Stimulated activated naive CD4-positive, alpha-beta T cell treated with Interleukin-2 at 50 U/mL for 16 hours (primary cell): ENCODE results near the gene GADD45A.

ENCODE experiments used
- DNase-seq: peaks from one replicate; lab custom pipeline; 2025; lab: John Stamatoyannopoulos, UW

Gene GADD45A

DNA sequence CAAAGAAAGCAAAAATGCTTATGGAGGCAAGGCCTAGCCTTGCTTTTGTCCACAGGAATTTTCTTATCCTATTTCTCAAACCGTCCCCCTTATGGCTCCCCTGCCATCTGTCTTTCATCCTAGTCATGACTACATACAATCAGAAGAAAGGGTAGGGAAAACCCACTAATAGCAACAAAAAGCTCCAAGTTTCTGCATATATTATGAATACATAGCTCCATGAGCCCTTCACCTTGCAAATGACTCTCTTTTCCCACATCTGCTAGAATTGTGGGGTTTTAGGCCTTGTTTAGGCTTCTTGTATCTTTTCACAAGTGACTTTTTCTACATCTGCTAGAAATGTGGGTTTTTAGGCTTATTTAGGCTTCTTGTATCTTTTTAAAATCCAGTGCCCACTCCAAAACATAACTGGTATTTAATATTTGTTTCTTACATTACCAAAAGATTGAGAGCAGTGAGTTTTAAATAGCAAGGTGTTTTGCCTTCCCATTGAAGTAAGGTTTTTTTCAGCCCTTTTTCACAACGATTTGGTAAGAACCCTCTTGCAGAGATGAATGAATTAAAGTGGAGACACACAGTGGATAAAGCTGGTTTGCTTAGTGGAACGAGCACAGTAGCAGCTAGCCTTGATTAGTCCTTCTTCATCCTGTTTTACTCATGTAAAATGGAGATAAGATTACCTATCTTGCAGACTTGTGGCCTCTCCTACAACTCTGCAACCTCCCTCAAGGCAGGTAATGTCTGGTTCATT, 4.4 kb downstream of the GADD45A start:
- DNase-seq, result no peak

DNA sequence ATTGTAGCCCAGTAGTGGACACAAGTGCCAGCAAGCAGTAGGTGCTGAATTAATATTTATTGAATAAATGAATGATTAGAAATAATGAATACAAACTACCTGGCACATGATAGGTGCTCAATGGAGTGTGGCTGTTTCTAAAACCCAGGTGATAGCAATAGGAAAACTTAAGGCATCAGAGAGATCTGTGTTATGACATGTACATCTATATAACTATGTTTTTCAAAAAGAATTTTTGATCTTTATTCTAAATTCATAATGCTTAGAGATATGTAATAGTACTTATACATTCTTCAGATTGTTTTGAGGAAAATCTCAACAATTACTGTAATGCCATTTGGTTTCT, 5.0 kb downstream of the GADD45A start:
- no peak for DNase-seq

DNA sequence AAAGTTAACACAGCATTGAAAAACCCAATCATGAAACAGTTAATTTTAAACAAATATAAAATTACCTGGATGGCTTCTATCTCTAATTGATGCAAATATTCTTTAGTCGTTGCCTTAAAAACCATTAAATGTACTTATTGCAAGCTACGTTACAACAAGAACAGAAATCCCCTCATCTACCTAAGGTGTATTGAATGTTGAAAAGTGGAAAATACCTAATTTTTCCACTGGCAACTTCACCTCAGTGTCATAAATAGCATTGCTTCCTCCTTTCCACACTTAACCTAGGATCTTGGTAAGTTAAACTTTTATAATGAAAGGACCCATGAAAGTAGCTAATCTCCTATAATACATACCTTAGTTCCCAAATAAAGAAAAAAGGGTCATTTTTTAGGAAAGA, 5.4 kb downstream of the GADD45A start:
- DNase-seq, result no peak

DNA sequence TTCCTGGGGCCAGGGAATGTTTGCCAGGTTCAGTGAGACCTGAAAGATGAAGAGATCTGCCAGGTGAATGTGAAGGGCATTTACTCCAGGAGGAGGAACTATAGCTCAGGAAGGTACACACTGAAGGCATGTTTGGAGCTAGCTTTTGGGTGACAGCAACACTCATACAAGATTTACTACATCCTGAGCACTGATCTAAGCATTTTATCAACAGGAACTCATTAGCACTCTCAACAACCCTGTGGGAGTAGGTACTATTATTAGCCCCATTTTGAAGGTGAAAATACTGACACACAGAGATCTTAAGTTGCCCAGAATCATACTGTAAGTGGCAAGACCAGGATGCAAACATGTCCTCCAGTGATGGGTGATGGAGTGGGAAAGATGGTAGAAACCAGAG, 6.7 kb downstream of the GADD45A start:
- DNase-seq, result no peak

DNA sequence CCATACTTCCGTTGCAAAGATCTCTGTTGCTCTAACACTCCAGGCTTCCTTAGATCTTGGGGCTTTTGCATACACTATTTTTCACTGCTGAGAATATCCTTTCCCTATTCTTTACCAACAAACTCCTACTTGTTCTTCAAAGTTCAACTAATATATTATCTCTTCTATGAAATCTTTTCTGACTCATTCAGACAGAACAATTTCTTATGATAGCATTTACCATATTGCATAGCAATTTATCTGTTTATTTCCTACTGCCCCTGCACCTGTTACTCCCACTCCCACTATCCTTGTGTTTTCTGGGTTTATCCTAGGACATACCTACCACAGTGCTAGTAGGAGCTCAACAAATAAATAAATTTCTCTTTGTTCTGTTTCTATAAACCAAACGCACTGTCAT, 11.0 kb downstream of the GADD45A start:
- DNase-seq, result no peak

DNA sequence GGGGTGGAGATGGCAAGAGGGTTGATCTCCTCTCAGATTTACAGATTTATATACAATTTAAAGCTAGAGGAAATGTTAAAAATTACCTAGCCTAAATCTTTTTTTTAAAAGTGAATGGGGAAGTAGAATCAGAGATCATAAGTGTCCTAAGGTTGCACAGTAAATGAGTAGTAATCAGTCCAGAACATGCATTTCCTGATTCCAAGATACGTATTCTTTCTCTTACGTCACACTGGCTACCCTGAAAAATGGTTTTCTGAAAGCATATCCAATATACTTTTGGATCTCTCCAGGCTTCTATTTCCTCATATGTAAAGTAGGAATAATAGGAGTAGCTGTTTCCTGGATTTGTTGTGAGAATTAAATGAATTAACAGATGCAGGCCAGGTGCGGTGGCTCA, 11.7 kb downstream of the GADD45A start:
- no peak for DNase-seq

DNA sequence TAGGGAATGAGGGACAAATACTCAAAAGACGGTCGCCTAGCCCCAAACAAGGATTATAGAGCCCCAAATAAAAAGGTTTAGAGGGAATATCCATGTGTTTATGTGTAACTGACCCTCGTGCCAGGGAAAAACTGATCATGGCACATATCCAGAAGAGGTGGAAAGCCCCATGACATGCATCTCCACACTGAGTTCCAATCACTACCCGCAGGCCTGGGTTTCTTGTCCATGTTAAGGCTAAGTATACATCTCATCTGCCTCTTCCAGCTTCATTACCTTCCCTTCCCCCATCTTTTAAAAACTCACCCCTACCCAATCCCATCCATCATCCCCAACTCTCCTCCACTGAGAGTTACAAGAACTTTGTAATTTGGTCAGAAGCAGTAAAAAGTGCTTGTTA, 15.2 kb downstream of the GADD45A start:
- no peak for DNase-seq

DNA sequence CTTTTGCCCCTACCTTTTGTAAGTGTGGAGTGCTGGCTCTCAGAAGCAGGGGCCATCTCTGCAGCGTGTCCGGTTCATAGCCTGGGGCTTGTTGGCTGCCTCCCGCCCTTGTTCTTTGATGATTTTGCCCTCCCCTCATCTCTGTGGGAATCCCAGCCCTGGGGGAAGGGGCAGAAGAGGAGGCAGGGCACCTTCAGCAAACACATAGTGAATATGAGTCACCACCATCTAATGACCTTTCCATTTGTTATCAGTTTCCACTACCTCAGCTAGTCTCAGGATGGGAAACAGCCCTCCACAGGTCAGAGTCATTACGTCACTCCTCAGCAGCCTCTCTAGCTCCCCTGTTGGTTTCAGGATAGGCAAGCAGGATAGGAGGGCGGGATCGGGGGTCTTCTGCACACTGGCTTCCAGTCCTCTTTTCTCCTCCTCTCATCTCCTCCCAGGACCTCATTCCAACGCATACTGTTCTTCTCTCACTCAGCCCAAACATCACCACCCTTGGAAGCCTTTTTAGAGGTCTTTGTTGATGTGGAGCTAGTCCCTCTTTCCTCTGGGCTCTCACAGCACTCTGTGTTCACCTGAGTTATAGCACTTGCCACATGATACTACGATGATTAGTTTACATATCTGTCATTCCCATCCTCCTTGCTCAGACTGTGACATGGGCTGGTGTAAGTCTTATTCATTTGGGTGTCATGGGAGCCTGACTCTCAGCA, 15.8 kb downstream of the GADD45A start:
- no peak for DNase-seq

DNA sequence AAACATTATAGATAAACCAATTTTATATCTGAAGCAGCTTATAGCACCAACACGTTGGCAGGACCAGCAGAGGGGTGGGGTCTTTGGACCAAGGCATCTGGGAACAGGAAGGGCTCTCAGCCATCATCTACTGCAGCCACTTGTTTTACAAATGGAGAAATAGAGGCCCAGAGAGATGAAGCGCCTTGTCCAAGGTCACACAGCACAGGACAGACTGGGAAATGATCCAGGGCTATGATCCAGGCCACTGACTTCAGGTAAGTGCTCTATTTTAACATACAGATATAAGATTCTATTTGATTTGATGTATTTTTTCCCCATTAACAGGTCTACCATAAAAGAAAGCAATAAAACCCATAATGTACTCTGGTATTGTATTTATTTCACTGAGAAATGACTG, 16.9 kb downstream of the GADD45A start:
- DNase-seq, result no peak

DNA sequence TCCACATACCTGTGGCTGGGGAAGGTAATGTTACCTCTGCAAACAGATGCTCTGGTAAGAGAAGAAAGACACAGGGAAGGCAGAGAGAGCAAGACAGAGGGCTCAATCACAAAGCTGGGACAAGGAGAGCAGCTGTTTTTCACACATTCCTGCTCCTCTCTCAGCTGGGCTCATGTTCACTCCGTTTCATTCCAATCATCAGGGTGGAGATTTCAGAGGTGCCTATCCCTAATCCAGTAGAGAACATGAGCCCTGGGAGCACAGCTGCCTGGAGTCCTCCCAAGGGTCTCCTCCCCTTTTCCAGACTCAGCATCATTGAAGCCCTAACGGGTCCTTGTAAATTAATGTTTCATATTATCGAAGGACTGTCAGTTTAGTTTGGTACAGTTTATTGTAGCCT, 19.4 kb downstream of the GADD45A start:
- DNase-seq, result no peak

DNA sequence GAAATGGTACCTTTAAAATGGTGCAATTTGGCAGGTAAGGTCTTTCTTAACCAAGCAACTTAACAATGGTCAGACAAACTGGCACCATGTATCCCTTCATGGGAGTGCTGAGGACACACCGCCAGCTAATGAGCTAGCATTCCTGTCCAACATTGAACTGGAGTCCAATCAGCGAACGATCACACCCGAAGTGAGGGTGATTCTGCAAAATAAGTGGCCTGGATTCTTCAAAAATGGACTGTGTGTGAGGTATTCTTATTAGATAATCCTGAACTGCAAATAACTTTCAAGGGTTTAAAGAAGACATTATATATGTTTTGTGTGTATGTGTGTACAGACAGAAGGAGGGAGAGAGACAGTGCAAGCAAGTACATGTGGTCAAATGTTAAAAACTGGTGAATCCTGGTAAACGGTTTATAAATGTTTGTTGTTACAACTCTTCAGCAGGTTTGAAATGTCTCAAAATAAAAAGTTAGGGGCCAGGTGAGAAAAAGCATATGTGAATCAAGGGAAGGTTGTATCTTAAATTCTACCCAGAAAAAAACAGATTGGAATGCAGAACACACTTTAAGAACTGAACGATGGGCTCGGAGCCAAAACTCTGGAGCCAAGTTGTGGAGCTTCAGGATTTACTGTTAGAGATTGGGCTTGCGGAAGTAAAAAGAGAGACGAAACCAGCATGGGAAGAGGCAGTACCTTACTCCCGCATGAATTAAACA, 20.9 kb downstream of the GADD45A start:
- no peak for DNase-seq

DNA sequence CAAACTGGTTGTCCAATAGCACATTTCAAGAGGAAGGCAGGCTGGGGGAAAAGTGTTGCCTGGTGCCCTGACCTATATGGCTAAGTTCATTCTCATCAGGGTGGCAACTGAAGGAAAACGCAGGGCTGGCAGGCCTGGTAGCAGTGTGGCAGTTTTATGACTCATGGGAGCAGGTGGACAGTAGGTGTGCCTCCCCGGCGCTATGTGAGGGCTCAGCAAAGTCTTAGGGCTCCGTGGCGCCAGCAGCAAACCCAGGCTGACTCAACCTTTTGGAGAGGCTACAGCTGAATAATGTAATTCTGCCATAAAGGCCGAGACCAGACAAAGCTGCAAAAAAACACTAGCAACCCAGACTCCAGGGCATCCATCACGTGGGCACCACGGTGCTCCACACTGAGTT, 23.6 kb downstream of the GADD45A start:
- no peak for DNase-seq

DNA sequence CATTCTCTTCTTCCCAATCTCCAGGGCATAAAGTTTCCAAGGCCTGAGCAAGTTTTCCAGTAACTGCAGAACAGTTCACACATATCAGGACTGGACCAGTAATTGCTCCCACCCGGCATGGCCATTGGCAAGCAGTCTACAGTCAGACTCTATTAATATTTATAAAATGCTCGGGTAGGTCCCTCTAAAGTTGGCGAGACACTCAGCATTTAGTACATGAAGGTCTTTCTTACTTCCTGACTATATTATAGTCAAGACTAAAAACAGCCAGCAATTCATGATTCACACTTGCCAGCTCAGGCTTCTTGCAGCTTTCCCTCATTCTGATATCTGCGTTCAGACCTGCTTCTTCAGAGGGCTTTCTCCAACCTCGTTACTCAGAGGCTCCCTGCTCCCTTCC, 25.4 kb downstream of the GADD45A start:
- DNase-seq, result no peak

DNA sequence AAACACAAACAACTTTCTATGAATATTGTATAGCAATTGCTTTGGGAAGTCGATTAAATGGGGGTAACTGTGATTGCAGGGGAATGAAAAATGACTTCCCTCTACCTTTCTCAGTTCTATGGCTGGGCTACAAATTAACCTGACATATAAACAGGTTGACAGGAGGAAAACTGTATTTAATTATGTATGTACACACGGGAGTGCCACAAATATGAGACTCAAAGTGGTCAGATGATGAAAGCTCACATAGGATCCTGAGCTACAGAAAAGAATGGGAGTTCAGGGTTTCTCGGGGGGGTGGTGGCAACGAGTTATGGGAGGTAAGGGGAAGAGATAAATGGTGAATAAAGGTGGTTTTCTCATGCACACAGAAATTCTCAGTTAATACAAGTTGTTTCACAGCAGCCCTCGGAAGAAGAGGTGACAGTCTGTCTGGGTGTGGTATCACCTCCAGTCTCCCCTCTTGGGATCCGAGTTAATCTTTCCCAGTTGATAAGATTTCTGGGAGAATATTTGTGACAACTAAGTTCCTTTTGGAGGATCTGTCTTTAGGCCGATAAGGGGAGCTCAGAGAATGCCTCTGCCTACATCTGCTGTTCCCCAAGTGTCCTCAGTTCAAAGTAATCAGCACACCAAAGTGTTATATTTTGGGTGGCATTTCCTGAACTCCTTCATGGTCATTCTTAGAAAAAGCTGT, 26.3 kb downstream of the GADD45A start:
- no peak for DNase-seq

DNA sequence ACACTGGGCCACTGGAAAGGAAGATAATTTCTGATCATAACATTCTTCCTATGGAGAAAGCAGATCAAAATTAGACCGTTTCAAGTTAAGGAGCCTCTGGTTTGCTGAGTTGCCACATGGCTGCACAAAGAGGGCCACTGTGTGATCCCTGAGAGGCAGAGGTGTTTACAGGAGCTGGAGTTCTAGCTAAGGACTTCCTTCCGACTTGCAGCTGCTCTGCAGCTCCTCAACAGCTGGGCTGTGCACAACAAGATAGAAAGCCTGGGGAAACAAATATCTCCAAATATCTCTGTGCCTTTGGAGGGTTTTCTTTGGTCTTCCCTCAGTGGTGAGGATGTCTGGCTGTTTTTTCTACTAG, 26.8 kb downstream of the GADD45A start:
- DNase-seq, result no peak

DNA sequence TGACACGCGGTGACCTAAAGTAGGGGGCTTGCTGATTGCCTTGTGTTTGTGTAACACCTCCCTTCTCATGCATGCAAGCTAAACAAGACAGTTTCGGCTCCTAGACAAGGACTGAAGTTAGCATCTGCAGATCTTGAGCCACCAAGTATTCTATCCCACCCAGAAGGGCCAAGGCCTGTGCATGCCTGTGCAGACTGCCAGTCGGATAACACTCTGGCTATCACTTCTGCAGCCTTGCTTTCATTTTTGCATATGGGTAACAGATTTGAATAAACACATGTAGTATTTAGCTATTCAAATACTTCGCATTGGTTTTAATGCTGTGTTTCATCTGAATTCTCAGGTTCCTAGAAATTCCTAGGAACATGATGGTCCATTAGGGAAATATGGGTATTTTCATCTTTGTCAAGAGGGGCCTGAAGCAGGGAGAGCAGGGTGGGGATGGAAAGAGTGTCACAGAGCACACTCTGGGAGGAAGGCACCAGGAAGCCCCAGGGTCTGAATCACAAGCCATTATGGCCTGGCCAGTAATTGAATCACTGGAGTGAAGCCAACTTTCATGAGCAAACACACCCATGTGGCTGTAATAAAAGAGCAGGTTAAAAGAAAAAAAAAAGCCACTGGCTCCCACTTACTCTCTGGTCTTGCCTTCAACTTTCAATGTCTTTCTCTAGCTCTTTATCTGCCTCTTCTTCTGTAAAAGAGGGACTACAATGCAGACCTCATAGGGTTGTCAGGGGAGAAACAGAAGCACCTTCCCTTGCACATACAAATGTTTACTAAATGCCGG, 28.3 kb downstream of the GADD45A start:
- no peak for DNase-seq

DNA sequence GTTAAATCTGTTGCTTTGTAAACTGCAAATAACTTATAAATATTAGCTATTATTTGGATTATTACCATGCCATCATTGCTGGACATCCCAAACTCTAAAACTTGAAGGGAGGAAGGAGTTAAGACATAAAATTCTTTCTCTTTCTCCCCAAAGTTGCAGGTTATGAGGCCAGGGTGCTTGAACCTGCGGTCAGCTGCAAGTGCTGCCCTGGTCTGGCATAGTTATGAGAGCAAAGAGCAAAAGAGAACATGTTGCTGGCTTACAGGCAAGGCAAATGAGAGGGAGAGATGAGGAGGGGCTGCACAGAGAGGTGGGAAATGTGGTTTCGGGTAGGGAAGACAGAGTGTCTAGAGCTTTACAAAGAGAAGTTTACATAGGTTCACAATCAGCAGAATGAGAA, 30.8 kb downstream of the GADD45A start:
- no peak for DNase-seq

DNA sequence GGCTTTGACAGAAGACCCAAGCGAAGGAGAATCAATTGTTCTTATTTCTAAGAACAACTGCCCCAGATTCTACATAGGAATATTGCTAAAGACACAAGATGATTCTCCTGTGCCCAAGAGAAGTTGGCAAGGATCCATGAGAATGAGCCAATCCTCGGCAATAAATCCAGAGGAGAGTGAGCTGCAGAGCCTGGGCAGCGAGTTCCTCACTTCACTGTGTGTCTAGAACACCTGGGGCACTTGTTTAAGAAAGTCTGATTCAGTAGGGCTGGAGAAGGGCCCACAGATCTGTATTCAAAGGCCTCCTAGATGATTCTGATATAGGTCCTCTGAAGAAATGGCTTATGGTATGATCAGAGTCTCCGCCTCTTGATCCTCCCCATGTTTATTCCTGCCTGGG, 31.8 kb downstream of the GADD45A start:
- DNase-seq, result no peak

DNA sequence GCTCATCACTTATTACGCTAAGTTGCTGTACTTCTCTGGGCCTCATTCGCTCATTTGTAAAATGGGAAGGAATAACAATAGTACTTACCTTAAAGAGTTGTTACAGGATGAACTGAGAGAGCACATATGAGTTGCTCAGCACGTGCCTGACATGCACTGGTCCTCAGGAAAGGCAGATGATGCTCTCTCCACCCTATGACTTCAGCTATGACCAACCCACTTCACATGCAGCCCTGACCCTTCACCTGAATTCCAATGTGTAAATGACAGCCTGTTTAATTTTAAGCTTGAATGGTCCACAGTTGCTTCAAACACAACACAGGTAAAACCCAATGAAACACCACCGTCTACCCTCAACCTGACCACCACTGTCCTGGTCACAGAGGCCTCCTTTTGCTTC, 32.9 kb downstream of the GADD45A start:
- DNase-seq, result no peak

DNA sequence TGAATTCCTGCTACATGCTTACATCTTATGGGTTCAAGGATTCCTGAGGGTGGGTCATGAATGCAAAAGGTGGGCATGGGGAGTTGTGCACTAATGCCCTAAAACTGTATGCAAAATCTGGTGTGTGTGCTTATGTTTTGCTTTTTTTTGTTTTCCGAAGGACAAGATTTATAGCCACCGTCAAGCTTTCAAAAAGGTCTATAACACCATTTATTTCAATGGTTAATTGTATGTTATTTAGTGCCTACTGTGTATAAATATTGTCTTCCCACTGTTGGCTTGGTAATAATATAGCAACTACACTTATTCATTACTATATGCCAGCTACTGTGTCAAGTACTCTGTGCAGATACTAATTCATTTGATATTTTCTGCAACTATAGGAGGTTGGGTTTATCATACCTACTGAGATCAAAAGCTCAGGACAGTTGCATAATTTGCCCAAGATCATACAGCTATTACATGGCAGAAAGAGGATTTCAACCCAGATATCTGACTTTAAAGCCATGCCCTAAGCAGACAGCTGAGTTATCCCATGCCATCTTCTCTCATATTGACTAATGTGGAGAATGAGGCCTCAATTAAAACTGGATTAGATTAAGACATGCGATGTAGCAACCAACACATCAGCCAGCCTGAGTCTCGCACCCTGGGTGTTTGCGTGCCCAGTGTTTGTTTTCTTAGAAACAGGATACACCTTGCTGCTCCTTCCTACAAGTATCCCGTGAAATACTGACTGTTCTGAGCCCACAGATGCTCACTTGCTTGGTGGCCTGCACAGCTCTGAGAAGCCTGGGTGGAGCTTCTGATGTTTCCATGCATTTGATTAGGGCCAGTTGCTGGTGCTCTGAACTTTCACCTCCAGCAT, 34.6 kb downstream of the GADD45A start:
- no peak for DNase-seq

DNA sequence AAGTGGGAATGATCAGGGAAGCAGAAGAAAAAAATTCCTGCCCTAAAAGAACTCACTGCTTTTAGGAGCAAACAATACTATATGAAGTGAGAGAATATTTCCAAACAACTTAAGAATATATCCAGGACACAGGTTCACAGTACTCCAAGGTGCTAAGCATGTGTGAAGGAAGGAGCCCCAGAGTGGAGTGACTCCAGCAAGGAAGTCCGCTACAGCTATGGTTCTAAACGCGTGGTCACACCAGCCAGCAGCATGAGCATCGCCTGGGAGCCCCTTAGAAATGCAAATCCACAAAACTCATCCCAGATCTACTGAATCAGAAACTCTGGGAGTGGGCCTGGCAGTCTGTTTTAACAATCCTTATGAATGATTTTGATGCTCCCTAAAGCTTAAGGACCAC, 36.1 kb downstream of the GADD45A start:
- no peak for DNase-seq
